Fibroblast of mammary gland (primary cell): ENCODE data around the gene COBL.

Source experiments
- DNase-seq: peaks from one replicate; pipeline ENCODE4 v3.0.0-alpha.2; 2010; ENCODE audit warnings: low read depth
- H3K4me3 ChIP-seq: 2 replicates; pipeline ENCODE4 v1.5.1; 2011; ENCODE audit warnings: low read depth, mild to moderate bottlenecking, low read length, moderate library complexity; ENCODE audit not compliant: control insufficient read depth
- TF ChIP-seq, protein P1 (sequence below): conservative IDR thresholded peaks from 2 replicates; pipeline ENCODE4 v1.5.1; 2011; ENCODE audit warnings: low read depth, low read length, inconsistent platforms; ENCODE audit not compliant: control insufficient read depth, insufficient read depth

The COBL gene

DNA sequence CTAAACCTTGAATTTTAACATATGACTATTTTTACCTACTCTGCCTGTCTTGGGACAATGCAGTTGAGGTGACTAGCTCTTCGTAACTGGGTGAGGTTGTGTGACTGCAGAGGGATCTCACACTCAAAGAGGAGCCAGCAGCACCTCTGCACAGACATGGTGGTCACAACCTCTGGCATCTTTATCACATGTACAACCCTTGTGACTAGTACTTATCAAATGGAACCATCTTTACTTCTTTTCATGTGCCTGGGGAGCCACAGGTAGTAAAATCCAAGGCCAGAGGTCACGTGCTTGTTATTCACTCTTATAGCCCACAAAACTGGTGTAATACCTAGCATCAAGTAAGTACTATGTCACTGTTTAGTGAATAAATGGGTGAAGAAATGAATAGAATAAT lies 244.3 kb downstream of the COBL start:
- TF ChIP-seq, protein P1, sequence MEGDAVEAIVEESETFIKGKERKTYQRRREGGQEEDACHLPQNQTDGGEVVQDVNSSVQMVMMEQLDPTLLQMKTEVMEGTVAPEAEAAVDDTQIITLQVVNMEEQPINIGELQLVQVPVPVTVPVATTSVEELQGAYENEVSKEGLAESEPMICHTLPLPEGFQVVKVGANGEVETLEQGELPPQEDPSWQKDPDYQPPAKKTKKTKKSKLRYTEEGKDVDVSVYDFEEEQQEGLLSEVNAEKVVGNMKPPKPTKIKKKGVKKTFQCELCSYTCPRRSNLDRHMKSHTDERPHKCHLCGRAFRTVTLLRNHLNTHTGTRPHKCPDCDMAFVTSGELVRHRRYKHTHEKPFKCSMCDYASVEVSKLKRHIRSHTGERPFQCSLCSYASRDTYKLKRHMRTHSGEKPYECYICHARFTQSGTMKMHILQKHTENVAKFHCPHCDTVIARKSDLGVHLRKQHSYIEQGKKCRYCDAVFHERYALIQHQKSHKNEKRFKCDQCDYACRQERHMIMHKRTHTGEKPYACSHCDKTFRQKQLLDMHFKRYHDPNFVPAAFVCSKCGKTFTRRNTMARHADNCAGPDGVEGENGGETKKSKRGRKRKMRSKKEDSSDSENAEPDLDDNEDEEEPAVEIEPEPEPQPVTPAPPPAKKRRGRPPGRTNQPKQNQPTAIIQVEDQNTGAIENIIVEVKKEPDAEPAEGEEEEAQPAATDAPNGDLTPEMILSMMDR = no peak
- H3K4me3 ChIP-seq = no peak overlapping the region
- no peak for DNase-seq

DNA sequence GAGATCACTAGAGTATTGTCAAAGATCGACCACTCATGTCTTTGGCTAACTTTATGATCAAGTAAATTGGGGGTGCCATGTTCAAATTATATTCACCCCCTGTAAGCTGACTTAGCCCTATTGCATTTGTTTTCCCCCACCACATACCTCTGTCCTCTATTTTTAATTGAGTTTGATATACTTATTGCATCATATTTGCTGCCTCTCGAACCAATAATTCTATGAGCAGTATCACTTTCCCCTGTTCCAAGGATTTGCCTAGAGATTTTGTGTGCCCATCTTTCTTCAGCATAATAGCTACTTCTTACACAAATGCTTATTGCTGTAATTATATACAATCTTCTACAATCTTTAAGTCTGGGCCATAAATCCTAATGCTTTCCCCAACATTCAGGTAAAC lies 245.2 kb downstream of the COBL start:
- DNase-seq = no peak
- H3K4me3 ChIP-seq = no peak overlapping the region
- TF ChIP-seq, protein P1 = no peak

DNA sequence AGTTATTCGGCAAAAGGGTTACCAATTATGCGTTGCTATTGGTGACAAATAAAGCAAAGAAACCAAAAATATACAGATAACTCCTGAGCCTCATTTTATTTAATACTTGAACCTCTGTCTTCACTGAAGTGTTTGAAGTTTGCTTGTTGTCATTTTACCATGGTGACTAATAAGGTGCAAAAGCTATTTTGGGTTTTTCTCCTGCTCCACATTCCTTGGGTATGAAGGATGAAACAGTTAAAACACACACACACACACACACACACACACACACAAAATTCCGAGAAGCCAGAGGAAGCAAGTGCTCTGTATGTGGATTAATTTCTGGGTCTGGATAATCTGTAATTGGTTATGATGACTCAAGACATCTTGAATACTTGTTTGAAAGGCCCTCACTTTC lies 246.5 kb downstream of the COBL start:
- no peak overlapping the region for H3K4me3 ChIP-seq
- TF ChIP-seq, protein P1 = no peak
- peak; percentile 25 for DNase-seq

DNA sequence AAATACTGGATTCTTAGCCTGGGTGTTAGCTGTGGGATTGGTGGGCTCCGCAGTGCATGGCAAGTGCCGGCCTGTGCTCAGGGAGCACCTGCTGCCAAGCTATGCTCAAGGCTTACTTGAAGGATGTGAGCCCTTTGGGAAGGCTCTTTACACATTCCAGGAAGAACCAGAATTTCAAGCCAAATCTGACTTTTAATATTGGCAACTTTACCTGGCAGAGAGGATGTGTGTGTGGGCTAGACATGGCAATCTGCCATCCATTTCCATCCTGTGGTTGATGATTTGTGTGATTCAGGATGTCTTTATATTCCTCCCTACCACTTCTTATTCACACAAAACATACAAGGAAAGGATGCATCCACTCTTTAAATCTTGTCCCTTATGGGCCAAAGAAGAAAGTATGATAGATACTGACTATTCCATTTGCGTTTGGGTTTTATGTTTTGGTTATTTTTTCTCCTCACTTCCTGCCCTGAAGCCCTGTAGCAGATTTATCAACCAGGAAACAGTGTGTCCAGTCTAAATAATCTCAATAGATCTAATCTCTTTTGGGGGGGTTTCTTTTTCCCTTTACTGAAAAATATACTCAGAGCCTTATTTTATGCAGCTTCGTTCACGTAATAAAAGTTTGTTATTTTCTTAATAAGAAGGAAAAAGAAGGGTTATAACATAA lies 247.1 kb downstream of the COBL start:
- H3K4me3 ChIP-seq = no peak overlapping the region
- peak; percentile 45 for DNase-seq
- TF ChIP-seq, protein P1 = no peak

DNA sequence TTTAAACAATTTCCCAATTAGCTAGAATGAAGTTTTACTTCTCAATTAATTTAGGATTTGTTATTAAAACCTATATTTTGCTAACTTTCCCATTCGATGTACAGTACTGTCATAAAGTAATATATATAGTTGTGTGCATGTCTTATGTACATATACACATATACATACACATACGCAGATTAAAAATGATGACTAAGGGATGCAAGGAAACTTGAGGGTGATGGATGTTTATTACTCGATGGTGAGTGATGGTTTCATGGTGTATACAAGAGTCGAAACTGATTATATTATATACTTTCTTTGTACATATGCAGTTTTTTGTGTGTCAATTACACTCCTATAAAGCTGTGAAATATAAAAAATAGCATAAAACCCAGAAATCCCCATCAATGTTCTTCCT lies 248.2 kb downstream of the COBL start:
- no peak for DNase-seq
- TF ChIP-seq, protein P1 = no peak
- H3K4me3 ChIP-seq = no peak overlapping the region

DNA sequence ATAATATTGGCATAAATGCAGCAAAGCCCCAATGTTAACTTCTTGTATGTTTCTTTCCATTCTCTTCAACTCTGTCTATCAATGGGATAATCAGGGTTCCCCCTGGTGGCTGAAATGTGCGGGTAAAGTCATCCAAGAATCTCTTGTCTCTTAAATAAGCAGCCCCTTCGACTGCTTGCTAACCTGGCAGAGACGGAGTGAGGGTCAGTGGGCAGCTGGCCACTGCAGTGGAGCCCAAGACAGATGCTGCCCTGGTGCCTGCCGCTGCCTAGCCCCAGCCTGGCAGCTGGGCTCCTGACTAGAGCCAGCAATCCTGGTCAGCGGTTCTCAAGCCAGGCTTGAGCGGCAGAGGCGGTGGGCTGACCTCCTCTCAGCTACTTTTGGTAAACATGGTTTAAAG lies 248.9 kb downstream of the COBL start:
- TF ChIP-seq, protein P1 = peak; percentile 80
- DNase-seq = peak; percentile 77
- no peak overlapping the region for H3K4me3 ChIP-seq

DNA sequence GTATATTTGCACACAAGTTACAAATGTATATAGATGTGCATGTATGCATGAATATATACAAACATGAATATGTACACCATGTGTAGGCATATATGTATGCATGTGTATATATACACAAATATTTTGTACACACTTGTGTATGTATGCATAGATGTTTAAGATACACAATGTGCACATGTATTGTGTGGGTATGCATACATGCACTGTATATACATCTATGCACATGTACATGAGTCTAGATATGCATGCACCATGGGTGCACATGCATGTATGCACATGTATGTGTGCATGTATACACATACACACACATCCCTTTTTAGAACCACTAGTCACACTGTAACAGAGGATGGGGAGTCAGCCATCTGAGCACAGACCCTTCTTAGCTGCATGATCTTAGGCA lies 249.4 kb downstream of the COBL start:
- no peak for DNase-seq
- TF ChIP-seq, protein P1 = no peak
- H3K4me3 ChIP-seq = no peak overlapping the region
